ENCODE data around the gene DYNLRB1. TPM values are rescaled to one million over a fixed set of nuclear protein-coding genes. Genes with fewer than 3 reads are reported as not detected.

The DYNLRB1 gene
- total RNA-seq, 4 donors from 2014 or later: 20.8 to 289 (median 149) TPM

DNA sequence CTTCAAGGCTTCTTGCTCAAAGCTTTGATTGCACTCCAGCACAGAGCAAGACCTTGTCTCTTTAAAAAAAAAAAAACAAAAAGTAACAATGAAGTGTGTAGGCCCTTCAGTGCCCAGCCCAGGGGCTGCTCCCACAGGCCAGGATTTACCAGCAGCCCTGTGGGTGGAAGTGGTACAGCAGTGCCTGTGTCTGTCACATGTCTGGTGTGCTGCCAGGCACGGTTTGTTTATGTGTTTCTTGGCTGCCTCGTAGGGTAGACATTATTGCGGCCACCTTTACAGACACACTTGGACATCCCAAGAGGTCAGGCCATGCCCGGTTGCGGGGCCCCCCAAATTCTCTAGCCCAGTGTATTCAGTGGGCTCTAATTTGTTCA lies 12.7 kb downstream of the DYNLRB1 start:
- intact Hi-C loops (cut with DNase I; ENCODE audit: low total_unique reads): no loop called here
- Histone ChIP-seq H3K9me3 (no peaks in the 10 kb centered on the region), H3K4me1 (peaks cover 5 to 10% of the 10 kb centered on the region in 2 donors), H3K27me3 (no peaks in the 10 kb centered on the region), H3K4me3 (no peak overlapping the region), H3K36me3 (no peaks in the 10 kb centered on the region), H3K27ac (no peak overlapping the region)
- TF ChIP-seq, protein P1, sequence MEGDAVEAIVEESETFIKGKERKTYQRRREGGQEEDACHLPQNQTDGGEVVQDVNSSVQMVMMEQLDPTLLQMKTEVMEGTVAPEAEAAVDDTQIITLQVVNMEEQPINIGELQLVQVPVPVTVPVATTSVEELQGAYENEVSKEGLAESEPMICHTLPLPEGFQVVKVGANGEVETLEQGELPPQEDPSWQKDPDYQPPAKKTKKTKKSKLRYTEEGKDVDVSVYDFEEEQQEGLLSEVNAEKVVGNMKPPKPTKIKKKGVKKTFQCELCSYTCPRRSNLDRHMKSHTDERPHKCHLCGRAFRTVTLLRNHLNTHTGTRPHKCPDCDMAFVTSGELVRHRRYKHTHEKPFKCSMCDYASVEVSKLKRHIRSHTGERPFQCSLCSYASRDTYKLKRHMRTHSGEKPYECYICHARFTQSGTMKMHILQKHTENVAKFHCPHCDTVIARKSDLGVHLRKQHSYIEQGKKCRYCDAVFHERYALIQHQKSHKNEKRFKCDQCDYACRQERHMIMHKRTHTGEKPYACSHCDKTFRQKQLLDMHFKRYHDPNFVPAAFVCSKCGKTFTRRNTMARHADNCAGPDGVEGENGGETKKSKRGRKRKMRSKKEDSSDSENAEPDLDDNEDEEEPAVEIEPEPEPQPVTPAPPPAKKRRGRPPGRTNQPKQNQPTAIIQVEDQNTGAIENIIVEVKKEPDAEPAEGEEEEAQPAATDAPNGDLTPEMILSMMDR (IDR thresholded peaks at IDR 0.05): no peak
- no peak for TF ChIP-seq POLR2A (IDR thresholded peaks at IDR 0.05)
- DNase-seq: no peak

DNA sequence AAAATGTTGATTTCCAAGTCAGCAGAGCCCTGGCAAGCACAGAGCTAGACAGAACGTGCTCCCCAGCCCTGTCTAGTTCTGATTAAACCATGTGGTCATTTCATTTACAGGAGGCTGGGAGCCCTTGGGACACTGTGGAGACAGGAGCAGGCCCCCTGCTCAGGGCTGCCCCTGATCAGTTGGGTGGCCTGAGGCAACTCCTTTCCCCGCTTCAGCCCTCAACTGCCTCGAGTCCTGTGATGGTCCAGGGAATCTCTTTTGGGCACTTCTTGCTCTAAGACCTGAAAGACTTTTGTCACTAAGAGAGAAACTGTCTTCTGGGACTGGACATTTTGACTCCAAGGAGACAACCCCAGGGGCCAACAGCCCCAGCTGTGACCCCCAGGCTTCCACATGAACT lies 13.5 kb downstream of the DYNLRB1 start:
- no peaks in the 10 kb centered on the region for H3K27me3 ChIP-seq
- no peaks in the 10 kb centered on the region for H3K36me3 ChIP-seq
- DNase-seq: no peak
- H3K27ac ChIP-seq: no peak overlapping the region
- H3K9me3 ChIP-seq: no peaks in the 10 kb centered on the region
- H3K4me1 ChIP-seq: peaks cover 5 to 10% of the 10 kb centered on the region in 2 donors
- H3K4me3 ChIP-seq: no peak overlapping the region
- intact Hi-C loops (cut with DNase I; ENCODE audit: low total_unique reads): no loop called here
- TF ChIP-seq POLR2A (IDR thresholded peaks at IDR 0.05): no peak
- TF ChIP-seq, protein P1 (IDR thresholded peaks at IDR 0.05): no peak

DNA sequence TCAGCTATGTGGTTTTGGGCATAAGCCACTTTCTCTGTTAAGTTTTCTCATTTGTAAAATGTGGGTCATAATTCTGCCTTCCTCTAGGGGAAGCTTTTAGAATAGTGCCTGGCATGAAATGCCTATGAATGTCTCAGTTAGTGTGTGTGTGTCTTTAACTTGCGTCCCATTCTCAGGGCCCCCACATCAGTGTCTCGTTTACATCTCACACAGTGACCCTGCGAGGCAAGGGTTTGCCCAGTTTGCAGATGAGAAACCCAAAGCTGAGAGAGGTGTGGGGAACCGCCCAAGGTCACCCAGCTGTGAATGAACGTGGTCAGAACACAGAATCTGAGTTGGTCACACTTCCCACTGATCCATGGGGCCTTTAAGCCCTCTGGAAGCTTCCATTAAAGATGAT lies 14.1 kb downstream of the DYNLRB1 start:
- DNase-seq: no peak
- TF ChIP-seq POLR2A (IDR thresholded peaks at IDR 0.05): no peak
- TF ChIP-seq, protein P1 (IDR thresholded peaks at IDR 0.05): no peak
- no peaks in the 10 kb centered on the region for H3K27me3 ChIP-seq
- intact Hi-C loops (cut with DNase I; ENCODE audit: low total_unique reads): no loop called here
- no peak overlapping the region for H3K27ac ChIP-seq
- no peak overlapping the region for H3K4me3 ChIP-seq
- no peaks in the 10 kb centered on the region for H3K36me3 ChIP-seq
- H3K4me1 ChIP-seq: peaks cover 5 to 10% of the 10 kb centered on the region in 2 donors
- no peaks in the 10 kb centered on the region for H3K9me3 ChIP-seq

DNA sequence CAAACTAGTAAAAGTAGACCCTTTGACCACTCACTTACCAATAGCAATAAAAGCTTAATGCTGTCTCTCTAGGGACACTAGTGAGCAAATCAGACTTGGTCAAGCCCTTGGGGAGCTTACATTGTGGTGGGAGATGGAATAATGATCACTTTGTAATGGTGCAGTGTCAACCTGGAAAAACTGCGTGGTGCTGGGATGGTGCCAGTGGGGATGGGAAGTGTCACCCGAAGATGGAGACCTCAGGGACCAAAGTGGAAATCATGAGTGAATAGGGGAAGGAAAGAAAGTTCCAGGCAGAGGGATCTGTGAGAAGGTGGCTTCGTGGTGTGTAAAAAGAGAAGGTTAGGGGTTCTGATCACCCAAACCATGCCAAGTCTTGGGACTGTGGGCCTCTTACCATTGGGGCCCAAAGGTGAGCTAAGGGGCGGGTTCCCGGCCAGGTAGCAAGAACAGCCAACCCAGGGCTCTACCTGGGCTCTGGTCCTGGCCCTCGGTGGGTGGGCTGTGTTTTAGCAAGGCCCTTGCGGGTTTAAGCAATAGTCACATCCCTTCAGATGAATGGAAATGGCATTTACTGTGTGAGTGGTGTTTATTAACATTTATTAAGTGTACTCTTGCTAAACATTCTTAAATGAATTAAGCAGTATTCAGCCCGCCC lies 15.5 kb downstream of the DYNLRB1 start:
- H3K4me1 ChIP-seq: no peaks in the 10 kb centered on the region
- H3K36me3 ChIP-seq: no peaks in the 10 kb centered on the region
- H3K27ac ChIP-seq: no peak overlapping the region
- H3K9me3 ChIP-seq: no peaks in the 10 kb centered on the region
- DNase-seq: no peak
- intact Hi-C loops (cut with DNase I; ENCODE audit: low total_unique reads): no loop called here
- no peak overlapping the region for H3K4me3 ChIP-seq
- no peak for TF ChIP-seq POLR2A (IDR thresholded peaks at IDR 0.05)
- H3K27me3 ChIP-seq: no peaks in the 10 kb centered on the region

DNA sequence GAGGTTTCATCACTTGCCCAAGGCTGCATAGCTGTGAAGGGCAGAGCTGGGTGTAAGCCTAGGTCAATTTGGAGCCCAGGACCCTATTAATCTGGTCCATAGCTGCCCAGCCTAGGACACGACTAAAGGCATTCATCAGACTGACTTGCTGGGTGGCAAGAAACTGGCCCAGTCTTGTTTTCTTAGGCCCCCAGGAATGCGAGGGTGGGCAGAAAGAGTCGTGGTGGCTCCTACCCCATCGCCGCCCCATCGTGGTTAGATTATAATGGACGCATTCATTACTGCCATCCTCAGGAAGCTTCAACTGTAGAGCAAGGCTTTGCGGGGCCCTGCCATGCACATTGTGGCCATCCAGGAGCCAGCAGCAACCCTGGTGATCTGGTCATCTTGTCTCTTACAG lies 16.1 kb downstream of the DYNLRB1 start:
- H3K27ac ChIP-seq: no peak overlapping the region
- no peaks in the 10 kb centered on the region for H3K9me3 ChIP-seq
- H3K4me3 ChIP-seq: no peak overlapping the region
- intact Hi-C loops (cut with DNase I; ENCODE audit: low total_unique reads): no loop called here
- H3K36me3 ChIP-seq: no peaks in the 10 kb centered on the region
- DNase-seq: no peak
- TF ChIP-seq, protein P1 (IDR thresholded peaks at IDR 0.05): no peak
- TF ChIP-seq POLR2A (IDR thresholded peaks at IDR 0.05): no peak
- no peaks in the 10 kb centered on the region for H3K4me1 ChIP-seq
- H3K27me3 ChIP-seq: no peaks in the 10 kb centered on the region

DNA sequence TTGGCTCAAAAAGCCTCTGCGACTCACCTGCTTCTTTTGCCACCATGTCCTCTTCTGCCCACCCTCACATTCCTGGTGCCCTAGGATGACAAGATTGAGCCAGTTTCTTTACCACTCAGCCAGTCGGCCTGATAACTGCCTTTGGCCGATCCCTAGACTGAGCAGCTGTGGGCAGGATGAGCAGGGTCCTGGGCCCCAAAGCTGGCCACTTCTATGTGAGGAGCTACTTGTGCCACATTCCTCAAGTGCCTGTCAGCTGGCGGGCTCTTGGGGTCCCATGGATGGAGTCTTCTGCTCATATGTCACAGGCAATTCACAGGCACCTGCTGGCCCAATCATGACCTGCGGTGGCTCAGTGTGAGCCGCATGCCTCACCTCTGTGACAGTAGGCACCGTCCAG lies 16.5 kb downstream of the DYNLRB1 start:
- no peak for TF ChIP-seq POLR2A (IDR thresholded peaks at IDR 0.05)
- H3K27me3 ChIP-seq: no peaks in the 10 kb centered on the region
- no peak overlapping the region for H3K27ac ChIP-seq
- no peaks in the 10 kb centered on the region for H3K4me1 ChIP-seq
- H3K36me3 ChIP-seq: no peaks in the 10 kb centered on the region
- no peak overlapping the region for H3K4me3 ChIP-seq
- intact Hi-C loops (cut with DNase I; ENCODE audit: low total_unique reads): no loop called here
- DNase-seq: no peak
- no peaks in the 10 kb centered on the region for H3K9me3 ChIP-seq
